ENCODE results near the gene CALN1. TPM values are rescaled to one million over a fixed set of nuclear protein-coding genes. Genes with fewer than 3 reads are reported as not detected.

Gene CALN1
- polyA plus RNA-seq, 1 donor (not counting 4 experiments of a cell fraction or from before 2014, with no cell fraction given), result not detected

GRCh38 chr7:71735961-71736556 lies 676.1 kb downstream of the CALN1 start:
- no peaks in the 10 kb centered on the region for H3K36me3 ChIP-seq (ENCODE audit: control insufficient read depth in 2 of 2, extremely low read depth in 1 of 2, insufficient read depth in 2 of 2, low read length in 2 of 2)
- no peaks in the 10 kb centered on the region for H3K27me3 ChIP-seq (ENCODE audit: control insufficient read depth, extremely low read depth, insufficient read depth, low read length)
- no peak overlapping the region for H3K9ac ChIP-seq (ENCODE audit: control insufficient read depth, extremely low read depth, insufficient read depth, low read length)
- H3K9me3 ChIP-seq (ENCODE audit: control insufficient read depth, low read depth, low read length), result no peaks in the 10 kb centered on the region
- no peaks in the 10 kb centered on the region for H3K4me1 ChIP-seq (ENCODE audit: control insufficient read depth, extremely low read depth, insufficient read depth, low read length)
- no peak overlapping the region for H2AFZ ChIP-seq (ENCODE audit: control insufficient read depth, low read length)
- no peaks in the 10 kb centered on the region for H3K9me1 ChIP-seq (ENCODE audit: control insufficient read depth, extremely low read depth, insufficient read depth, low read length)
- H3K27ac ChIP-seq (ENCODE audit: control insufficient read depth, insufficient read depth, low read length), result no peak overlapping the region
- TF ChIP-seq EZH2 (IDR thresholded peaks at IDR 0.05; ENCODE audit: low read length) (no peak), CTCF (optimal IDR thresholded peaks at IDR 0.05 in 1 of 3, IDR thresholded peaks at IDR 0.05 in 1 of 3, conservative IDR thresholded peaks at IDR 0.05 in 1 of 3; ENCODE audit: extremely low read depth in 1 of 3, insufficient read depth in 2 of 3, low read length in 3 of 3) (peak; percentile 80 to 84 (median 83))
- dilution Hi-C loops (cut with MboI; ENCODE audit: extremely low pct_ligation_motif_present, low sequenced_read_pairs), result loop anchor here (25.0 kb wide), 1 partner anchor 874 kb away; no protein-coding TSS in a partner anchor
- no peak overlapping the region for H3K4me3 ChIP-seq (ENCODE audit: control insufficient read depth in 2 of 3, extremely low read depth in 1 of 3, insufficient read depth in 2 of 3, low read depth in 1 of 3, low read length in 3 of 3)
- FAIRE-seq (peak; percentile 26), DNase-seq (ENCODE audit: low read depth, low spot score) (no peak)
- no peak overlapping the region for H3K4me2 ChIP-seq (ENCODE audit: control insufficient read depth, extremely low read depth, insufficient read depth, low read depth, low read length)
- H3K79me2 ChIP-seq (ENCODE audit: control insufficient read depth, insufficient read depth, low read length), result no peaks in the 10 kb centered on the region
- no peaks in the 10 kb centered on the region for H4K20me1 ChIP-seq (ENCODE audit: control insufficient read depth, extremely low read depth, insufficient read depth, low read length)

GRCh38 chr7:71733107-71733870 lies 678.8 kb downstream of the CALN1 start:
- Histone ChIP-seq H3K9me3 (ENCODE audit: control insufficient read depth, low read depth, low read length) (no peaks in the 10 kb centered on the region), H4K20me1 (ENCODE audit: control insufficient read depth, extremely low read depth, insufficient read depth, low read length) (no peaks in the 10 kb centered on the region), H3K79me2 (ENCODE audit: control insufficient read depth, insufficient read depth, low read length) (no peaks in the 10 kb centered on the region), H3K27ac (ENCODE audit: control insufficient read depth, insufficient read depth, low read length) (no peak overlapping the region), H2AFZ (ENCODE audit: control insufficient read depth, low read length) (no peak overlapping the region), H3K9me1 (ENCODE audit: control insufficient read depth, extremely low read depth, insufficient read depth, low read length) (no peaks in the 10 kb centered on the region), H3K36me3 (ENCODE audit: control insufficient read depth in 2 of 2, extremely low read depth in 1 of 2, insufficient read depth in 2 of 2, low read length in 2 of 2) (no peaks in the 10 kb centered on the region), H3K4me2 (ENCODE audit: control insufficient read depth, extremely low read depth, insufficient read depth, low read depth, low read length) (no peak overlapping the region), H3K27me3 (ENCODE audit: control insufficient read depth, extremely low read depth, insufficient read depth, low read length) (no peaks in the 10 kb centered on the region), H3K9ac (ENCODE audit: control insufficient read depth, extremely low read depth, insufficient read depth, low read length) (no peak overlapping the region), H3K4me1 (ENCODE audit: control insufficient read depth, extremely low read depth, insufficient read depth, low read length) (no peaks in the 10 kb centered on the region), H3K4me3 (ENCODE audit: control insufficient read depth in 2 of 3, extremely low read depth in 1 of 3, insufficient read depth in 2 of 3, low read depth in 1 of 3, low read length in 3 of 3) (no peak overlapping the region)
- TF ChIP-seq EZH2 (IDR thresholded peaks at IDR 0.05; ENCODE audit: low read length) (no peak), CTCF (optimal IDR thresholded peaks at IDR 0.05 in 1 of 3, IDR thresholded peaks at IDR 0.05 in 1 of 3, conservative IDR thresholded peaks at IDR 0.05 in 1 of 3; ENCODE audit: extremely low read depth in 1 of 3, insufficient read depth in 2 of 3, low read length in 3 of 3) (peak; percentile 68 to 90 (median 81))
- dilution Hi-C loops (cut with MboI; ENCODE audit: extremely low pct_ligation_motif_present, low sequenced_read_pairs), result loop anchor here (25.0 kb wide), 1 partner anchor 871 kb away; no protein-coding TSS in a partner anchor
- no peak for DNase-seq (ENCODE audit: low read depth, low spot score)
- no peak for FAIRE-seq
